22Rv1 (cell line): ENCODE results near the gene PLSCR4.
"Not testable (repeated sequence)": the region's sequence is repeated elsewhere in the genome, so short reads cannot be mapped to it uniquely, and the experiment has no call there.

ENCODE experiments used
- H3K27ac ChIP-seq: fragments of 450-650 bp; 2 replicates; pipeline ENCODE4 v1.5.1; 2017
- CTCF ChIP-seq: fragments of 450-650 bp; IDR thresholded peaks from 2 replicates; pipeline ENCODE4 v1.5.1; 2017; ENCODE audit warnings: mild to moderate bottlenecking
- ZFX ChIP-seq: fragments of 450-650 bp; IDR thresholded peaks from 2 replicates; pipeline ENCODE4 v1.6.1; 2017; ENCODE audit warnings: antibody characterized with exemption, borderline replicate concordance

Gene PLSCR4

GRCh38 chr3:146259880-146260589 is 9.1 kb upstream of the PLSCR4 start:
- H3K27ac ChIP-seq: no peak overlapping the region
- TF ChIP-seq ZFX: no peak
- TF ChIP-seq CTCF: no peak

GRCh38 chr3:146256851-146257486 is 6.1 kb upstream of the PLSCR4 start:
- TF ChIP-seq ZFX (no peak), CTCF (no peak)
- H3K27ac ChIP-seq: no peak overlapping the region

GRCh38 chr3:146252445-146252844 is 1.5 kb upstream of the PLSCR4 start:
- H3K27ac ChIP-seq: not testable (repeated sequence)

GRCh38 chr3:146249921-146250320 is 984 bp downstream of the PLSCR4 start:
- TF ChIP-seq CTCF (no peak), ZFX (no peak)
- peak overlapping the region; percentile 68 for H3K27ac ChIP-seq

- TF ChIP-seq ZFX: no peak
- no peak for TF ChIP-seq CTCF
- no peak overlapping the region for H3K27ac ChIP-seq
Observed at GRCh38 chr3:146247911-146248310, 3.0 kb downstream of the PLSCR4 start.

- TF ChIP-seq CTCF (no peak), ZFX (no peak)
- no peak overlapping the region for H3K27ac ChIP-seq
Observed at GRCh38 chr3:146246526-146246925, 4.4 kb downstream of the PLSCR4 start.

- TF ChIP-seq ZFX: no peak
- TF ChIP-seq CTCF: no peak
- H3K27ac ChIP-seq: no peak overlapping the region
Observed at GRCh38 chr3:146243559-146243958, 7.3 kb downstream of the PLSCR4 start.
